HG03432 (cell line): Measurements from ENCODE around the gene RSRC1.

Experiments used
- ATAC-seq: cut with Tn5 transposase; IDR thresholded peaks from one replicate; pipeline ENCODE4 v1.9.1; 2021; ENCODE audit warnings: mild to moderate bottlenecking, moderate library complexity; ENCODE audit not compliant: unreplicated experiment

RSRC1 gene

GRCh38 chr3:158127250-158128219 is 17.6 kb downstream of the RSRC1 start:
- no peak for ATAC-seq

GRCh38 chr3:158128755-158129154 is 18.9 kb downstream of the RSRC1 start:
- ATAC-seq = no peak

GRCh38 chr3:158134363-158134762 is 24.5 kb downstream of the RSRC1 start:
- no peak for ATAC-seq

- ATAC-seq = no peak
Measured at GRCh38 chr3:158140396-158140795, 30.5 kb downstream of the RSRC1 start.

GRCh38 chr3:158148218-158148617 is 38.3 kb downstream of the RSRC1 start:
- no peak for ATAC-seq

- peak; percentile 68 for ATAC-seq
Measured at GRCh38 chr3:158152186-158152585, 42.3 kb downstream of the RSRC1 start.

- no peak for ATAC-seq
Measured at GRCh38 chr3:158158969-158159368, 49.1 kb downstream of the RSRC1 start.

- ATAC-seq = no peak
Measured at GRCh38 chr3:158159714-158160113, 49.8 kb downstream of the RSRC1 start.

- ATAC-seq = no peak
Measured at GRCh38 chr3:158160958-158161357, 51.1 kb downstream of the RSRC1 start.

- ATAC-seq = no peak
Measured at GRCh38 chr3:158165141-158165655, 55.3 kb downstream of the RSRC1 start.

- ATAC-seq = no peak
Measured at GRCh38 chr3:158165730-158166129, 55.8 kb downstream of the RSRC1 start.

GRCh38 chr3:158166223-158166622 is 56.3 kb downstream of the RSRC1 start:
- no peak for ATAC-seq

- no peak for ATAC-seq
Measured at GRCh38 chr3:158167737-158168557, 58.1 kb downstream of the RSRC1 start.

- no peak for ATAC-seq
Measured at GRCh38 chr3:158169091-158169491, 59.2 kb downstream of the RSRC1 start.

- ATAC-seq = no peak
Measured at GRCh38 chr3:158181096-158181495, 71.2 kb downstream of the RSRC1 start.

GRCh38 chr3:158185711-158186110 is 75.8 kb downstream of the RSRC1 start:
- ATAC-seq = no peak

GRCh38 chr3:158200955-158201354 is 91.1 kb downstream of the RSRC1 start:
- ATAC-seq = no peak

- ATAC-seq = no peak
Measured at GRCh38 chr3:158205324-158205723, 95.4 kb downstream of the RSRC1 start.

GRCh38 chr3:158205994-158206393 is 96.1 kb downstream of the RSRC1 start:
- peak; percentile 90 for ATAC-seq

GRCh38 chr3:158210067-158210466 is 100.2 kb downstream of the RSRC1 start:
- ATAC-seq = no peak

- ATAC-seq = no peak
Measured at GRCh38 chr3:158213461-158213860, 103.6 kb downstream of the RSRC1 start.
